Pons (tissue), 1 donor: ENCODE data around the gene ACSF3.

ENCODE experiments used
- DNase-seq: peaks from one replicate; pipeline ENCODE4 v3.0.0-alpha.2; 2016; ENCODE audit warnings: low spot score

Gene ACSF3

GRCh38 chr16:89201439-89202377 is 108.1 kb downstream of the ACSF3 start:
- DNase-seq: no peak

DNA sequence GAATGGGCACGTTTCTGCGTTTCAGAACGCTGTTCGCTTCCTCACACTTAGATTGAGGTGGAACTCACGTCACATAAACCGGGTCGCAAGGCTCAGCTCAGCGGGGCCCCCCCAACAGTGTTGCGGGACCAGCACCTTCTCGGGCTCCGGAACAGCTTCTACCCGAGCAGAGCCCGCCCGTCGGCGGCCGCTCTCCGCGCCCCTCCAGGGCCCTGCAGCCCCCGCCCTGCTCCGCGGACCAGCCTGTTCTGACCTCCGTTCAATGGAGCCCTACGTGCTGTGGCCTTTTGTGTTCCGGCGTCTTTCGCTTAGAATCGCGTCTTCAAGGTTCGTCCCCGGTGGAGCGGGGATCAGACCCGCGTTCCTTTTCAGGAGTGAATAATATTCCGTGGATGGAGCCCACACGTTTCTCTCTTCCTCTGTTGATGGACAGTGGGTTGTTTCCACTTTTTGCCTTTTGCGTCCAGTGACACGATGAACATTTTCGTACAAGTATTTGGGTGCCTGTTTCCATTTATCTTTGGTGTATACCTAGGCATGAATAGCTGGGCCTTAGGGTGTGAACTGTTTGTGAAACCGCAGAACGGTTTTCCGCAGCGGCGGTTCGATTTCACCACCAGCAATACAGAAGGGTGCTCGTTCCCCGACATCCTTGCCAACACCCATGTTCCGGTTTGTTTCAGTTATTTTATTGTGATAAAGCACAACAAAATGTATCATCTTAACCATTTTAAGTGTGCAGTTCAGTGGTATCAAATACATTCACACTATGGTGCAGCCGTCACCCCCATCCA is 109.0 kb downstream of the ACSF3 start:
- no peak for DNase-seq
